ENCODE data around the gene RPS16.

Gene RPS16

DNA sequence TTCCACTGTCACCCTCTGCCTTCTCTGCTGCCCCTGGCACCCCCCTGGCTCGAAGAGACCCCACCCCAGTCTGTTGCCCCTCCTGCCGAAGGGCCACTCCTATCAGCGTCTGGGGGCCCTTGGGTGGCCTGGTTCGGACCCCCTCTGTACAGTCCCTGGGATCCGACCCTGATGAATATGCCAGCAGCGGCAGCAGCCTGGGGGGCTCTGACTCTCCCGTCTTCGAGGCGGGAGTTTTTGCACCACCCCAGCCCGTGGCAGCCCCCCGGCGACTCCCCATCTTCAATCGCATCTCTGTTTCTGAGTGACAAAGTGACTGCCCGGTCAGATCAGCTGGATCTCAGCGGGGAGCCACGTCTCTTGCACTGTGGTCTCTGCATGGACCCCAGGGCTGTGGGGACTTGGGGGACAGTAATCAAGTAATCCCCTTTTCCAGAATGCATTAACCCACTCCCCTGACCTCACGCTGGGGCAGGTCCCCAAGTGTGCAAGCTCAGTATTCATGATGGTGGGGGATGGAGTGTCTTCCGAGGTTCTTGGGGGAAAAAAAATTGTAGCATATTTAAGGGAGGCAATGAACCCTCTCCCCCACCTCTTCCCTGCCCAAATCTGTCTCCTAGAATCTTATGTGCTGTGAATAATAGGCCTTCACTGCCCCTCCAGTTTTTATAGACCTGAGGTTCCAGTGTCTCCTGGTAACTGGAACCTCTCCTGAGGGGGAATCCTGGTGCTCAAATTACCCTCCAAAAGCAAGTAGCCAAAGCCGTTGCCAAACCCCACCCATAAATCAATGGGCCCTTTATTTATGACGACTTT is 27.1 kb downstream of the RPS16 start:
- FAIRE-seq: no peak
- TF ChIP-seq, protein P1, sequence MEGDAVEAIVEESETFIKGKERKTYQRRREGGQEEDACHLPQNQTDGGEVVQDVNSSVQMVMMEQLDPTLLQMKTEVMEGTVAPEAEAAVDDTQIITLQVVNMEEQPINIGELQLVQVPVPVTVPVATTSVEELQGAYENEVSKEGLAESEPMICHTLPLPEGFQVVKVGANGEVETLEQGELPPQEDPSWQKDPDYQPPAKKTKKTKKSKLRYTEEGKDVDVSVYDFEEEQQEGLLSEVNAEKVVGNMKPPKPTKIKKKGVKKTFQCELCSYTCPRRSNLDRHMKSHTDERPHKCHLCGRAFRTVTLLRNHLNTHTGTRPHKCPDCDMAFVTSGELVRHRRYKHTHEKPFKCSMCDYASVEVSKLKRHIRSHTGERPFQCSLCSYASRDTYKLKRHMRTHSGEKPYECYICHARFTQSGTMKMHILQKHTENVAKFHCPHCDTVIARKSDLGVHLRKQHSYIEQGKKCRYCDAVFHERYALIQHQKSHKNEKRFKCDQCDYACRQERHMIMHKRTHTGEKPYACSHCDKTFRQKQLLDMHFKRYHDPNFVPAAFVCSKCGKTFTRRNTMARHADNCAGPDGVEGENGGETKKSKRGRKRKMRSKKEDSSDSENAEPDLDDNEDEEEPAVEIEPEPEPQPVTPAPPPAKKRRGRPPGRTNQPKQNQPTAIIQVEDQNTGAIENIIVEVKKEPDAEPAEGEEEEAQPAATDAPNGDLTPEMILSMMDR (IDR thresholded peaks at IDR 0.05; ENCODE audit: insufficient read depth, missing control alignments): no peak
- no peak for DNase-seq (ENCODE audit: insufficient read length, low spot score)

DNA sequence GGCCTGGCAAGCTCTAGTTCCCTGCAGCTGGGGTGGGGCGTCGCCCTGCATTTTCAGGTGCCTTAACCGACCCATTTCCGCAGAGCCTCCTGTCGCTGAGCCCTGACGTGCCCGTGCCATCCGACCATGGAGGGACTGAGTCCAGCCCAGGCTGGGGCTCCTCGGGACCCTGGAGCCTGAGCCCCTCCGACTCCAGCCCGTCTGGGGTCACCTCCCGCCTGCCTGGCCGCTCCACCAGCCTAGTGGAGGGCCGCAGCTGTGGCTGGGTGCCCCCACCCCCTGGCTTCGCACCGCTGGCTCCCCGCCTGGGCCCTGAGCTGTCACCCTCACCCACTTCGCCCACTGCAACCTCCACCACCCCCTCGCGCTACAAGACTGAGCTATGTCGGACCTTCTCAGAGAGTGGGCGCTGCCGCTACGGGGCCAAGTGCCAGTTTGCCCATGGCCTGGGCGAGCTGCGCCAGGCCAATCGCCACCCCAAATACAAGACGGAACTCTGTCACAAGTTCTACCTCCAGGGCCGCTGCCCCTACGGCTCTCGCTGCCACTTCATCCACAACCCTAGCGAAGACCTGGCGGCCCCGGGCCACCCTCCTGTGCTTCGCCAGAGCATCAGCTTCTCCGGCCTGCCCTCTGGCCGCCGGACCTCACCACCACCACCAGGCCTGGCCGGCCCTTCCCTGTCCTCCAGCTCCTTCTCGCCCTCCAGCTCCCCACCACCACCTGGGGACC is 27.9 kb downstream of the RPS16 start:
- no peak for DNase-seq (ENCODE audit: insufficient read length, low spot score)
- TF ChIP-seq, protein P1 (IDR thresholded peaks at IDR 0.05; ENCODE audit: insufficient read depth, missing control alignments): no peak
- no peak for FAIRE-seq

DNA sequence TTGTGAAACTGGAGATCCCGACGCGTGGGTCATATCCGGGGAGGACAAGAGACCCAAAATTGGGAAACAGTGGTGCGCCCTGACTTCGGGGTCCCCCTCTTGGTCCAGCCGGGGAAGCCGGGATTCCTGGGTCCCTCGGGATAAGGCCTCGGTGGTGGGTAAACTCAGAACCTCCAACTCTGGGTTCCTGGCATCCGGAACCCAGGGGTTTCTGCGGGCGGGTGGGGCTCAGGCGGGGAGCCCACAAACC is 28.4 kb downstream of the RPS16 start:
- TF ChIP-seq, protein P1 (IDR thresholded peaks at IDR 0.05; ENCODE audit: insufficient read depth, missing control alignments): no peak
- FAIRE-seq (no peak), DNase-seq (ENCODE audit: insufficient read length, low spot score) (no peak)

DNA sequence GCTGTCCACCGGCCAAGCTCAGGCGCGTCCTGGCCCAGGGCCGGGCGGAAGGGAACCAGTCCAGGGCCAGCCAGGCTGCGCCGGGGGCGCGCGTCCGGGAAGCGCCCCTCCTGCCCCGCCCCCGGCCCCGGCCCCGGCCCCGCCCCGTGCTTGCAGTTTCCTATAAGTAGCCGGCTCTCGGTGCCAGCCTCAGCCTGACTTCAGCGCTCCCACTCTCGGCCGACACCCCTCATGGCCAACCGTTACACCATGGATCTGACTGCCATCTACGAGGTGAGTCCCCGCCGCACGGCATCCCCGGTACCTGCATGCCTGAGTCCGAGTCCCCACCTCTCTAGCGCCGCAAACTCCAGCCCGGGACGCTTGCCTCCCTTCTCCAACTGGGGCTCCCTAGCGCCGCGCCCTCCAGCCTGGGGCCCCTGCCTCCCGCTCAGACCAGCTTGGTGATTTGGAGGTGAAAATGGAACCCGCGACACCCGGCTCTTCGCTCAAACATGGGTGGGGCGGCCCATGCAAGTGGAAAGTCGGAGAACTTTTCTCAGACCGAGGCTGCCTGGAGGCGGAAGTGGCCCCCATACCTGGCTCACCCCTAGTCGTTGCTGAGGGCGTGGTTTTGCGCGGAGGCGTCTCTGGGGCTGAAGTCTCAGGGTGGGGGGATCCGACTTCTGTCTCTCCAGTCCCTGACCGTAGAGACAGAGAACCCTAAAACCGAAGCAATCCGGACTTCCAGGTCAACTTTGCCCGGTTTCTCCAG is 28.9 kb downstream of the RPS16 start, which contains the start of gene ZFP36:
TSS of gene ZFP36 (plus strand) at position 192 of the 754 bp plus-strand sequence. CDS start at position 250, 58 bp downstream.
- no peak for FAIRE-seq
- TF ChIP-seq, protein P1 (IDR thresholded peaks at IDR 0.05; ENCODE audit: insufficient read depth, missing control alignments): no peak
- peak; percentile 76 for DNase-seq (ENCODE audit: insufficient read length, low spot score)

DNA sequence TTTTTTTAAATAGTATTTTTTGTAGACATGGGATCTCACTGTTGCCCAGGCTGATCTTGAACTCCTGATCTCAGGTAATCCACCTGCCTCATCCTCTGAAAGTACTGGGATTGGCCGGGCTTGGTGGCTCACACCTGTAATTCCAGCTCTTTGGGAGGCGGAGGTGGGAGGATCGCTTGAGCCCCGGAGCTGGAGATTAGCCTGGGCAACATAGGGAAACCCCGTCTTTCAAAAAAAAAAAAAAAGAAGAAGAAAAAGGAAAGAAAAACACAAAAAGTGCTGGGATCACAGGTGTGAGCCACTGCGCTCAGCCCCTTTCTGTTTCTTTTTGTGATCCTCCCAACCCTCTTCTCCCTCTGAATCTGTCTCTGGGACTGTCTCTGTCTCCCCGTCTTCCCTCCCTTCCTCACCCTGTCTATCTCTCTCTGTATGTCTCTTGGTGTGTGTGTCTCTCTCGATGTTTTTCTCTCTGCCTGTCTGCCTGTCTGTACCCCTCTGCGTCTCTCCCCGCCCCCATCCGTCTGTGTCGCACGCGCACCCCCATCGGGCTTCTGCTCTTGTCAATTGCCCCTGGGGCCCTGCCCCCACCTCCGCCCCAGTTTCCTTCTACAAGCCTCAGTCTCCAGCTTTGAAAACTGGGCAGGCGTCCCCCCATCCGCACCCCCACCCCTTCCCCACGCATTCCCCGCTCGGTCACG is 29.6 kb downstream of the RPS16 start:
- no peak for DNase-seq (ENCODE audit: insufficient read length, low spot score)
- FAIRE-seq: no peak

DNA sequence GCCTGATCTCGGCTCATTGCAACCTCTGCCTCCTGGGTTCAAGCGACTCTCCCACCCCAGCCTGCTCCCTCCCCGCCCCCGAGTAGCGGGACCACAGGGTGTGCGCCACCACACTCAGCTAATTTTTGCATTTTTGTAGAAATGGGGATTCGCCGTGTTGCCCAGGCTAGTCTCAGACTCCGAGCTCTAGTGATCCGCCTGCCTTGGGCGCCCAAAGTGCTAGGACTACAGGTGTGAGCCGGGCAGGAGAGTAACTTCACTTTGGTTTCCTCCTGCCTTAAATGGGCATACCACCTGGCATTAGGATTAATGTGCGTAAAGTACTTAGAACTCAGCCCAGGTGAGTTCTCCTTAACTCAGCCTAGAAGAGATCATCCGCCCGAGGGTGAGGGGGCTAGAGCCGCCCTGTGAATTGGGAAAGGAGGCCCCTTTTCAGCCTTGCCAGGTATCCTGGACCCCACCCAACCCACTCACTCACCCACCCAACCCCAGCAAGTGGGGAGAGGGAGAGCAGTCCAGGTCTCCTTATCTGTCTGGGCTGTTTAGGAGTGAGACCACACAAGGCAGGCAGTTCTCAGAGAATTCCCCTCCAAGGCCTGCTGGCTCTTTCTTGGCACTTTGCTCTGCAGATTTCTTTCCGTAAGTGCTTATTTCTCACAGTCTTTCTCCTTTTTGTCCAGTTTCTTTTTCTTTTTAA is 30.3 kb downstream of the RPS16 start:
- no peak for DNase-seq (ENCODE audit: insufficient read length, low spot score)
- TF ChIP-seq, protein P1 (IDR thresholded peaks at IDR 0.05; ENCODE audit: insufficient read depth, missing control alignments): no peak
- FAIRE-seq: no peak

More for the DNA sequence above, 29.6 kb downstream of the RPS16 start:
- TF ChIP-seq, protein P1 (IDR thresholded peaks at IDR 0.05; ENCODE audit: insufficient read depth, missing control alignments): no peak
